ENCODE data around the gene DRG2. TPM values are rescaled to one million over a fixed set of nuclear protein-coding genes. Genes with fewer than 3 reads are reported as not detected.

The DRG2 gene
- polyA plus RNA-seq, 4 donors, result 34.8 to 48.6 (median 41.3) TPM

DNA sequence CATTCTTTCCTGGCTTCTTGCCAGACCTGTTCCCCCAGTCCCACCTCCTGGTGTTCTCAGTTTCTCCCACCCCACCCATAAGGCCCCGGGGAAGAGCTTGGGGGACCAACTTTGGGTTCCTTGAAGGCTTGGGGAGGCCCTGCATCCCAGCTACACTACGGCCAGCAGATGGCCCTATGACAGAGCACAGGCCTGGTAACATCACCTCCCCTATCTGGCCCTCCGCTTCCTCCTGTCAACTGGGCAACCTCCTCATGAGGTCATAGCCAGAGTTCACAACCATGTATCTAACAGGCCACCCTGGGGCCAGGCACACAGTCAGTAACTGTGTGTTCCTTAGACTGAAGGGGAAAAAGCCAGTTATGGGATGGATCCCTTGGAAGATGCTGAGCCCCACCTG, 52.2 kb downstream of the DRG2 start:
- Histone ChIP-seq H3K36me3 (ENCODE audit: control insufficient read depth in 3 of 3, insufficient read depth in 2 of 3, low read depth in 1 of 3, low read length in 3 of 3) (no peaks in the 10 kb centered on the region), H3K9me3 (ENCODE audit: control insufficient read depth in 2 of 2, insufficient read depth in 1 of 2, low read depth in 1 of 2, low read length in 1 of 2) (no peaks in the 10 kb centered on the region), H3K4me3 (ENCODE audit: low read depth in 1 of 3, low read length in 3 of 3) (no peak overlapping the region), H3K4me1 (ENCODE audit: control insufficient read depth in 3 of 3, insufficient read depth in 2 of 3, low read depth in 1 of 3, low read length in 2 of 3) (peaks cover 0 to 6% (median 0%) of the 10 kb centered on the region in 3 donors), H3K27me3 (ENCODE audit: control insufficient read depth in 3 of 3, insufficient read depth in 3 of 3, low read length in 3 of 3) (no peaks in the 10 kb centered on the region), H3K27ac (ENCODE audit: low read depth in 1 of 3, low read length in 2 of 3) (no peak overlapping the region)
- 47 to 66% (median 65%) methylated on average over 3 of the region's 3 CpGs for WGBS, 3 donors
- FAIRE-seq (no peak), DNase-seq (no peak)

DNA sequence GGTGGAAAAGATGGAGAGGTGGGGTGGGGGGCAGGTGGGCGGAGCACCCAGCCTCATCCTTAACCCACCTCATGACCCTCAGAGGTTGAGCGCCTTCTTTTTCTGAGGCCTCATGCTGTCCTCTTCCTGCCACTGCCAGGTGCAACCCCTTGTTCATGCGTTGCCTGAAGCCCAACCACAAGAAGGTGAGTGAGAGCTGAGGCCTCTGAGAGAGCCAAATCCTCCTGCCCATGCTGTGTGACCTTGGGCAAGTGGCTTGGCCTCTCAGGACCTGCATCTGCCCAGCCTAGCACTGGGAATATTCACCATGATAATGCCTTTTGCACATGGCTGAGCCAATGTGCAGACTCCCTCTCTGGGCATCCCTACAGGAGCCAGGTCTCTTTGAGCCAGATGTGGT, 52.9 kb downstream of the DRG2 start:
- peaks cover 0 to 6% (median 0%) of the 10 kb centered on the region in 3 donors for H3K4me1 ChIP-seq (ENCODE audit: control insufficient read depth in 3 of 3, insufficient read depth in 2 of 3, low read depth in 1 of 3, low read length in 2 of 3)
- DNase-seq (no peak), FAIRE-seq (no peak)
- 80 to 84% (median 81%) methylated on average over 3 of the region's 3 CpGs for WGBS, 3 donors
- no peaks in the 10 kb centered on the region for H3K36me3 ChIP-seq (ENCODE audit: control insufficient read depth in 3 of 3, insufficient read depth in 2 of 3, low read depth in 1 of 3, low read length in 3 of 3)
- no peaks in the 10 kb centered on the region for H3K27me3 ChIP-seq (ENCODE audit: control insufficient read depth in 3 of 3, insufficient read depth in 3 of 3, low read length in 3 of 3)
- H3K27ac ChIP-seq (ENCODE audit: low read depth in 1 of 3, low read length in 2 of 3), result no peak overlapping the region
- no peak overlapping the region for H3K4me3 ChIP-seq (ENCODE audit: low read depth in 1 of 3, low read length in 3 of 3)
- H3K9me3 ChIP-seq (ENCODE audit: control insufficient read depth in 2 of 2, insufficient read depth in 1 of 2, low read depth in 1 of 2, low read length in 1 of 2), result no peaks in the 10 kb centered on the region

- Histone ChIP-seq H3K27ac (ENCODE audit: low read depth in 1 of 3, low read length in 2 of 3) (no peak overlapping the region), H3K27me3 (ENCODE audit: control insufficient read depth in 3 of 3, insufficient read depth in 3 of 3, low read length in 3 of 3) (no peaks in the 10 kb centered on the region), H3K9me3 (ENCODE audit: control insufficient read depth in 2 of 2, insufficient read depth in 1 of 2, low read depth in 1 of 2, low read length in 1 of 2) (no peaks in the 10 kb centered on the region), H3K4me1 (ENCODE audit: control insufficient read depth in 3 of 3, insufficient read depth in 2 of 3, low read depth in 1 of 3, low read length in 2 of 3) (peaks cover 0 to 6% (median 0%) of the 10 kb centered on the region in 3 donors), H3K36me3 (ENCODE audit: control insufficient read depth in 3 of 3, insufficient read depth in 2 of 3, low read depth in 1 of 3, low read length in 3 of 3) (no peaks in the 10 kb centered on the region), H3K4me3 (ENCODE audit: low read depth in 1 of 3, low read length in 3 of 3) (no peak overlapping the region)
- FAIRE-seq (peak; percentile 74), DNase-seq (peak; percentile 69 to 73)
- 22 to 32% (median 24%) methylated on average over 9 of the region's 9 CpGs for WGBS, 3 donors
Measured at GRCh38 chr17:18141210-18141803, 53.6 kb downstream of the DRG2 start.

DNA sequence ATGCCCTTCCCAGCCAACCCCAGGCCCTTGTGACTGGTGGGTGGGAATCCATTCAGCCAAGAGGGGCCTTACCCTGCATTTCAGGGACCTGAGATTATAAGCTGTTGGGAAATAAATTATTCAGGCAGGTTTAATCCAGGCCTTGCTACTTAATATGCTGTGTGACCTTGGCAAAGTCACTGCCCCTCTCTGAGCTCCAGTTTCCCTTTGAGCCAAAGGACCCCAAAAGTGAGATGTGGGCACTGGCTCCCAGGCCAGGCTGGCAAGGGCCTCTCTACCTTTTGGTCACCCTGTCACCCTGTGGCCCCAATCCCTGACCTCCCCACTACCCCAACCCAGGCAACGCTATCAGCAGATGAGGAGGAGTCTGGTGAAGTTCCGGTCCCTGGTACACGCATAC, 54.7 kb downstream of the DRG2 start:
- Histone ChIP-seq H3K27ac (ENCODE audit: low read depth in 1 of 3, low read length in 2 of 3) (no peak overlapping the region), H3K4me1 (ENCODE audit: control insufficient read depth in 3 of 3, insufficient read depth in 2 of 3, low read depth in 1 of 3, low read length in 2 of 3) (peaks cover 0 to 6% (median 0%) of the 10 kb centered on the region in 3 donors), H3K27me3 (ENCODE audit: control insufficient read depth in 3 of 3, insufficient read depth in 3 of 3, low read length in 3 of 3) (no peaks in the 10 kb centered on the region), H3K36me3 (ENCODE audit: control insufficient read depth in 3 of 3, insufficient read depth in 2 of 3, low read depth in 1 of 3, low read length in 3 of 3) (no peaks in the 10 kb centered on the region), H3K4me3 (ENCODE audit: low read depth in 1 of 3, low read length in 3 of 3) (no peak overlapping the region), H3K9me3 (ENCODE audit: control insufficient read depth in 2 of 2, insufficient read depth in 1 of 2, low read depth in 1 of 2, low read length in 1 of 2) (no peaks in the 10 kb centered on the region)
- WGBS, 3 donors, result 79 to 89% (median 84%) methylated on average over 3 of the region's 3 CpGs
- no peak for FAIRE-seq
- no peak for DNase-seq

DNA sequence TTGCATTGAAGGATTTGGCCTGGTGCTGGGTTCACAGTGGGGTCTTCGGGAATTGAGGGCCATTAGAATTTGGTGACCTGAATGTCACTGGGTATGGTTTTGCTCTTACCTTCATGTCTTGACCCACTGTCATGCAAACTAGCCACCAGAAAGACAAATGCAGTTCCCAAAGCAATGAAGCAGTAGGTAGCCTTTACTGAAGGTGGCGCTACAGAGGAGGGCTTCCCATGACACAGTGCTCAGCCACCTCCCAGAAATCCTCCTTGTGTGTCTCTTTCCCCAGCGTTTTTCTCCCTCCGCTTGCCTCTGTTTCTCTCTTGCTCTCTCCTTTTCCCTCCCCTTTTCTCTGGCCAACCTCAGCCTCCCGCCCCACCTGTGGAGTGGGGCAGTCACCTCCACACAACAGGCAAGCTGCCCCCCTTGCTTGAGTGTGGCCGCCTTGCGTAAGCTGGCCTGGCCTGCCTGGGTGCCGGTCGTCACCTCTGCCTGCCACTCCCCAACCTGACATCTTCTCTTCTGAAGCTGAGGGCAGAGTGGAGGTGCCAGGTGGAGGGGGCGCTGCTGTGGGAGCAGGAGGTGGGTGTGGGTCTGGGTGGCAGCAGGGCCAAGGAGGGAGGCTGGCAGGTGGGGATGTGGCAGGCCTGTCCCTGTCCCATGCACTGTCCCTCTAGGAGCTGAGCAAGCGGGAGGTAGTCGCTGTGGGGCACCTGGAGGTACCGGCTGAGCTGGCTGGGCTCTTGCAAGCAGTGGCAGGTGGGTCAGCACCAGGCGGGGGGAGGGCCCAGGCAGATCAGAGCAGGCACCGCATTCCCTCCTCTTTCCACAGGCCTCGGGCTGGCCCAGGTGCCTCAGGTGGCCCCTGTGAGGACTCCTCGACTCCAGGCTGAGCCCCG, 55.5 kb downstream of the DRG2 start:
- 57 to 68% (median 59%) methylated on average over 16 to 18 of the region's 18 CpGs for WGBS, 3 donors
- DNase-seq, result no peak
- Histone ChIP-seq H3K9me3 (ENCODE audit: control insufficient read depth in 2 of 2, insufficient read depth in 1 of 2, low read depth in 1 of 2, low read length in 1 of 2) (no peaks in the 10 kb centered on the region), H3K27ac (ENCODE audit: low read depth in 1 of 3, low read length in 2 of 3) (no peak overlapping the region), H3K27me3 (ENCODE audit: control insufficient read depth in 3 of 3, insufficient read depth in 3 of 3, low read length in 3 of 3) (no peaks in the 10 kb centered on the region), H3K4me3 (ENCODE audit: low read depth in 1 of 3, low read length in 3 of 3) (no peak overlapping the region), H3K4me1 (ENCODE audit: control insufficient read depth in 3 of 3, insufficient read depth in 2 of 3, low read depth in 1 of 3, low read length in 2 of 3) (peaks cover 0 to 6% (median 0%) of the 10 kb centered on the region in 3 donors), H3K36me3 (ENCODE audit: control insufficient read depth in 3 of 3, insufficient read depth in 2 of 3, low read depth in 1 of 3, low read length in 3 of 3) (no peaks in the 10 kb centered on the region)
- no peak for FAIRE-seq

- no peaks in the 10 kb centered on the region for H3K27me3 ChIP-seq (ENCODE audit: control insufficient read depth in 3 of 3, insufficient read depth in 3 of 3, low read length in 3 of 3)
- H3K36me3 ChIP-seq (ENCODE audit: control insufficient read depth in 3 of 3, insufficient read depth in 2 of 3, low read depth in 1 of 3, low read length in 3 of 3), result no peaks in the 10 kb centered on the region
Measured at GRCh38 chr17:18144261-18144660, 56.5 kb downstream of the DRG2 start.

DNA sequence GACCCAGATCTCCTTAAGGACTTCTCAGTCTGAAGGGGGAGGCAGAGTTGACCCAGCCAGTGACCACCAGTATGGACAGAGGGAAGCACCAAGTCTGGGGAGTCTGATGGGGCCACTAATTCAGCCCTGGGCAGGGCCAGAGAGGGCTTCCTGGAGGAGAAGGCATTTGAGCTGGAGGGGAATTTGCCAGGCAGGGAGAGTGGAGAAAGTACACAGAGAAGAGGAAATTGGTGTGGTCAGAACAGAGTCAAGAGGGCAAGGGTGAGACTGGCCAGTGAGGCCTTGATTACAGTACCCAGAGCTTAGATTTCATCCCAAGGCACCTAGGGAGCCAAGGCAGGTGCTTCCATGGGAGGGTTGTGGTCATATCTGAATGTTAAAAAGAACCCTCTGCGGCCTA, 57.1 kb downstream of the DRG2 start:
- no peak for DNase-seq
- Histone ChIP-seq H3K27me3 (ENCODE audit: control insufficient read depth in 3 of 3, insufficient read depth in 3 of 3, low read length in 3 of 3) (no peaks in the 10 kb centered on the region), H3K27ac (ENCODE audit: low read depth in 1 of 3, low read length in 2 of 3) (no peak overlapping the region), H3K4me1 (ENCODE audit: control insufficient read depth in 3 of 3, insufficient read depth in 2 of 3, low read depth in 1 of 3, low read length in 2 of 3) (peaks cover 0 to 2% (median 0%) of the 10 kb centered on the region in 3 donors), H3K36me3 (ENCODE audit: control insufficient read depth in 3 of 3, insufficient read depth in 2 of 3, low read depth in 1 of 3, low read length in 3 of 3) (no peaks in the 10 kb centered on the region), H3K4me3 (ENCODE audit: low read depth in 1 of 3, low read length in 3 of 3) (no peak overlapping the region), H3K9me3 (ENCODE audit: control insufficient read depth in 2 of 2, insufficient read depth in 1 of 2, low read depth in 1 of 2, low read length in 1 of 2) (no peaks in the 10 kb centered on the region)
- no peak for FAIRE-seq
- 89 to 100% (median 98%) methylated on average over 1 of the region's 1 CpG for WGBS, 3 donors

More at GRCh38 chr17:18144261-18144660, 56.5 kb downstream of the DRG2 start:
- WGBS, 3 donors, result 77 to 82% (median 80%) methylated on average over 4 of the region's 4 CpGs
- Histone ChIP-seq H3K4me3 (ENCODE audit: low read depth in 1 of 3, low read length in 3 of 3) (no peak overlapping the region), H3K27ac (ENCODE audit: low read depth in 1 of 3, low read length in 2 of 3) (no peak overlapping the region), H3K9me3 (ENCODE audit: control insufficient read depth in 2 of 2, insufficient read depth in 1 of 2, low read depth in 1 of 2, low read length in 1 of 2) (no peaks in the 10 kb centered on the region), H3K4me1 (ENCODE audit: control insufficient read depth in 3 of 3, insufficient read depth in 2 of 3, low read depth in 1 of 3, low read length in 2 of 3) (peaks cover 0 to 6% (median 0%) of the 10 kb centered on the region in 3 donors)
- FAIRE-seq (no peak), DNase-seq (no peak)

GRCh38 chr17:18145811-18146210, 58.1 kb downstream of the DRG2 start:
- peaks cover 0 to 2% (median 0%) of the 10 kb centered on the region in 3 donors for H3K4me1 ChIP-seq (ENCODE audit: control insufficient read depth in 3 of 3, insufficient read depth in 2 of 3, low read depth in 1 of 3, low read length in 2 of 3)
- no peaks in the 10 kb centered on the region for H3K9me3 ChIP-seq (ENCODE audit: control insufficient read depth in 2 of 2, insufficient read depth in 1 of 2, low read depth in 1 of 2, low read length in 1 of 2)
- H3K27me3 ChIP-seq (ENCODE audit: control insufficient read depth in 3 of 3, insufficient read depth in 3 of 3, low read length in 3 of 3), result no peaks in the 10 kb centered on the region
- FAIRE-seq (no peak), DNase-seq (no peak)
- 81 to 86% (median 82%) methylated on average over 13 of the region's 13 CpGs for WGBS, 3 donors
- no peaks in the 10 kb centered on the region for H3K36me3 ChIP-seq (ENCODE audit: control insufficient read depth in 3 of 3, insufficient read depth in 2 of 3, low read depth in 1 of 3, low read length in 3 of 3)
- no peak overlapping the region for H3K27ac ChIP-seq (ENCODE audit: low read depth in 1 of 3, low read length in 2 of 3)
- H3K4me3 ChIP-seq (ENCODE audit: low read depth in 1 of 3, low read length in 3 of 3), result no peak overlapping the region

Measured in small intestine (tissue), 7 donors.